Measurements from ENCODE around the gene MTHFD2L. TPM values are rescaled to one million over a fixed set of nuclear protein-coding genes. Genes with fewer than 3 reads are reported as not detected.
A peak's percentile ranks its signal among the peaks of the same experiment; 100 is the strongest.

Gene MTHFD2L
- total RNA-seq, 1 donor from 2014 or later: 11.0 TPM

GRCh38 chr4:74157154-74157553 is 764 bp upstream of the MTHFD2L start:
- peak overlapping the region; percentile 92 for H3K27ac ChIP-seq
- intact Hi-C loops (cut with DNase I): no loop called here
- H3K4me3 ChIP-seq: peak overlapping the region; percentile 64
- H3K9me3 ChIP-seq: no peaks in the 10 kb centered on the region
- H3K4me1 ChIP-seq: peaks cover 20% of the 10 kb centered on the region
- peaks cover 9% of the 10 kb centered on the region for H3K36me3 ChIP-seq
- no peak for TF ChIP-seq CTCF (IDR thresholded peaks at IDR 0.05)
- no peaks in the 10 kb centered on the region for H3K27me3 ChIP-seq (ENCODE audit: low read depth)
- no peak for ATAC-seq
- no peak for DNase-seq

- no peaks in the 10 kb centered on the region for H3K9me3 ChIP-seq
- TF ChIP-seq CTCF (IDR thresholded peaks at IDR 0.05): no peak
- H3K27me3 ChIP-seq (ENCODE audit: low read depth): no peaks in the 10 kb centered on the region
- no peak for ATAC-seq
- intact Hi-C loops (cut with DNase I): no loop called here
- H3K36me3 ChIP-seq: peaks cover 9% of the 10 kb centered on the region
- no peak for DNase-seq
- peak overlapping the region; percentile 92 for H3K27ac ChIP-seq
- peaks cover 20% of the 10 kb centered on the region for H3K4me1 ChIP-seq
- H3K4me3 ChIP-seq: peak overlapping the region; percentile 64
Measured at GRCh38 chr4:74158466-74159142, 686 bp downstream of the MTHFD2L start.

GRCh38 chr4:74159143-74159709 is 1.3 kb downstream of the MTHFD2L start:
- intact Hi-C loops (cut with DNase I): no loop called here
- Histone ChIP-seq H3K4me3 (peak overlapping the region; percentile 64), H3K9me3 (no peaks in the 10 kb centered on the region), H3K4me1 (peaks cover 20% of the 10 kb centered on the region), H3K36me3 (peaks cover 9% of the 10 kb centered on the region), H3K27ac (peak overlapping the region; percentile 92), H3K27me3 (ENCODE audit: low read depth) (no peaks in the 10 kb centered on the region)
- ATAC-seq (no peak), DNase-seq (no peak)
- TF ChIP-seq CTCF (IDR thresholded peaks at IDR 0.05): no peak

GRCh38 chr4:74161666-74162450 is 3.9 kb downstream of the MTHFD2L start:
- Histone ChIP-seq H3K4me3 (no peak overlapping the region), H3K4me1 (peaks cover 20% of the 10 kb centered on the region), H3K9me3 (no peaks in the 10 kb centered on the region), H3K27ac (no peak overlapping the region), H3K36me3 (peaks cover 9% of the 10 kb centered on the region), H3K27me3 (ENCODE audit: low read depth) (no peaks in the 10 kb centered on the region)
- DNase-seq: no peak
- no peak for ATAC-seq
- TF ChIP-seq CTCF (IDR thresholded peaks at IDR 0.05): no peak
- intact Hi-C loops (cut with DNase I): no loop called here

GRCh38 chr4:74166135-74166534 is 8.2 kb downstream of the MTHFD2L start:
- no peak for DNase-seq
- TF ChIP-seq CTCF (IDR thresholded peaks at IDR 0.05): no peak
- H3K27ac ChIP-seq: no peak overlapping the region
- H3K36me3 ChIP-seq: peaks cover 1% of the 10 kb centered on the region
- intact Hi-C loops (cut with DNase I): no loop called here
- H3K4me1 ChIP-seq: no peaks in the 10 kb centered on the region
- H3K27me3 ChIP-seq (ENCODE audit: low read depth): no peaks in the 10 kb centered on the region
- H3K9me3 ChIP-seq: no peaks in the 10 kb centered on the region
- no peak for ATAC-seq
- H3K4me3 ChIP-seq: no peak overlapping the region

Data from lower lobe of right lung (tissue), 2 donors.